Activated CD4-positive, CD25-positive, alpha-beta regulatory T cell treated with anti-CD3 and anti-CD28 coated beads, Interleukin-2, amount 50 U/mL, for 72 hours (primary cell): ENCODE measurements around the gene SAMD7.

ENCODE experiments used
- DNase-seq: peaks from one replicate; pipeline ENCODE4 v3.0.0; 2021

SAMD7 gene

GRCh38 chr3:169966951-169967915 is 55.9 kb downstream of the SAMD7 start:
- DNase-seq = no peak

- DNase-seq = no peak
Measured at GRCh38 chr3:169968224-169968885, 57.0 kb downstream of the SAMD7 start.

- no peak for DNase-seq
Measured at GRCh38 chr3:169969174-169970095, 58.1 kb downstream of the SAMD7 start.

GRCh38 chr3:169970847-169971246 is 59.5 kb downstream of the SAMD7 start:
- no peak for DNase-seq

GRCh38 chr3:169971522-169971921 is 60.1 kb downstream of the SAMD7 start:
- no peak for DNase-seq

- DNase-seq = no peak
Measured at GRCh38 chr3:169980055-169980454, 68.7 kb downstream of the SAMD7 start.

- no peak for DNase-seq
Measured at GRCh38 chr3:169984292-169984691, 72.9 kb downstream of the SAMD7 start.
